ENCODE measurements around the gene S100A9.

GRCh38 chr1:153404086-153404635 is 46.5 kb downstream of the S100A9 start:
- TF ChIP-seq CTCF (IDR thresholded peaks at IDR 0.05) (no peak), POLR2AphosphoS5 (IDR thresholded peaks at IDR 0.05; ENCODE audit: low read depth, low read length) (no peak), SIN3A (IDR thresholded peaks at IDR 0.05; ENCODE audit: borderline replicate concordance, insufficient read depth, low read depth, low read length) (no peak)

Measured in Panc1 (cell line).